Psoas muscle (tissue), 8 donors: ENCODE results near the gene MED7. TPM values are rescaled to one million over a fixed set of nuclear protein-coding genes. Genes with fewer than 3 reads are reported as not detected.

Source experiments
- ATAC-seq, 4 donors: fragments of 200-7000 bp; cut with Tn5 transposase; one replicate each; pipeline ENCODE4 v1.9.1; 2020; ENCODE audit warnings: moderate library complexity in 3 of 4, mild to moderate bottlenecking in 2 of 4
- DNase-seq, 2 donors: peaks; one replicate each; pipeline ENCODE4 v3.0.0-alpha.2; 2020
- H3K27ac ChIP-seq: fragments of 200-600 bp; one replicate; pipeline ENCODE4 v1.8.0; 2022
- H3K27me3 ChIP-seq, 3 donors: fragments of 200-600 bp in 1 of 3; one replicate each; pipeline versions ENCODE4 v1.6.1 to v1.8.0; 2013 to 2022; ENCODE audit warnings: low read length in 2 of 3, mild to moderate bottlenecking in 2 of 3, moderate library complexity in 1 of 3; ENCODE audit not compliant: insufficient read depth in 3 of 3
- H3K36me3 ChIP-seq, 2 donors: fragments of 200-600 bp in 1 of 2; one replicate each; pipeline versions ENCODE4 v1.6.1 to v1.8.0; 2013 to 2022; ENCODE audit warnings: low read depth in 1 of 2, mild to moderate bottlenecking in 1 of 2, moderate library complexity in 1 of 2; ENCODE audit not compliant: insufficient read depth in 1 of 2
- H3K4me1 ChIP-seq: fragments of 200-600 bp; one replicate; pipeline ENCODE4 v1.8.0; 2022
- H3K4me3 ChIP-seq: fragments of 200-600 bp; one replicate; pipeline ENCODE4 v1.8.0; 2022; ENCODE audit warnings: mild to moderate bottlenecking
- H3K9me3 ChIP-seq: fragments of 200-600 bp; one replicate; pipeline ENCODE4 v1.8.0; 2022
- WGBS, 3 donors: extraction: QIAGEN DNeasy Blood & Tissue Kit; methylation state at CpG; one replicate each; pipeline versions ENCODE4 v1.1.6 to v1.1.7; 2013; 5-methylcytosine and 5-hydroxymethylcytosine counted together
- intact Hi-C, 2 donors: fragments of 100-400 bp; cut with DNase I; formaldehyde crosslinking; loops; one replicate each; pipeline versions ENCODE4 v1.11.0 to v1.14.2; 2022
- polyA plus RNA-seq, 3 donors: library from polyadenylated mRNA; stranded (reverse); fragments of 200-250 nt; gene quantifications; one replicate each; pipeline ENCODE4 v1.2.3, GENCODE V29; 2013
- total RNA-seq, 4 donors: library from RNA; stranded (reverse); fragmentation: NEBNext Ultra II Directional in 2 of 4; extraction: Animal tissue kit (Norgen Biotek cat#: 25700) in 2 of 4; gene quantifications; one replicate each; pipeline versions ENCODE4 v1.2.1 to v1.2.4, GENCODE V29; 2021 to 2023
- TF ChIP-seq, protein P1 (sequence below): fragments of 200-600 bp; IDR thresholded peaks from one replicate; pipeline ENCODE4 v1.8.0; 2022; ENCODE audit warnings: antibody characterized with exemption
- donor health status: healthy with polysubstance abuse.
- donor health status: DM: no; HTN: no; CAD: no; lungs with moderate emphysema.
- donor health status: Bipolar disorder and iron deficiency.
- donor health status: healthy.
- donor health status: DM: yes; HTN: yes; CAD: no.
- donor health status: DM: no; HTN: no; CAD: no.
- donor health status: DM: no; HTN: no; CAD: no.
- donor health status: DM: yes; HTN: yes; CAD: no.

Gene MED7
- total and polyA plus RNA-seq, 7 donors = 10.6 to 17.5 (median 11.8) TPM

DNA sequence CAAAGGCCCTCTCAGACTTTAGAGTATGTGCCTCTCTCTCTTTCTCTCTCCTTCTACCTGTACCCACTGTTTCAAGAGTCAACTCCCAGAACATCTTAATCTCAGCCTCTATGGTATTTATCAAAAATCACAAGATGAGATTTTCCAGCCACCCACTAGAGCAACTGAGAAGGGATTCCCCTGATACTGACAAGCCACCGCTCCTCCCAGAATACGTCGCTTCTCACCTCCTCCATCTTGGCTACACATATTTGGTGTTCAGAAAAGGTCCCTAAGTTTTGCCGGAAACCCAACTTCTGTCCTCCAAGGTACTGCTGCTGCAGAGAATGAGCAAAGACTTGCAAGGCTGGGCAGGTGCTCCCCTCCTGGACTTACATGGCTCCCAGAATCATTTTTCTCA is 17.3 kb upstream of the MED7 start:
- Histone ChIP-seq H3K4me1 (no peaks in the 10 kb centered on the region), H3K4me3 (no peak overlapping the region), H3K27me3 (no peaks in the 10 kb centered on the region), H3K36me3 (no peaks in the 10 kb centered on the region), H3K27ac (no peak overlapping the region), H3K9me3 (no peaks in the 10 kb centered on the region)
- DNase-seq (no peak), ATAC-seq (no peak)
- intact Hi-C loops = no loop called here
- 85 to 91% (median 90%) methylated on average over 4 of the region's 4 CpGs for WGBS, 3 donors
- TF ChIP-seq, protein P1, sequence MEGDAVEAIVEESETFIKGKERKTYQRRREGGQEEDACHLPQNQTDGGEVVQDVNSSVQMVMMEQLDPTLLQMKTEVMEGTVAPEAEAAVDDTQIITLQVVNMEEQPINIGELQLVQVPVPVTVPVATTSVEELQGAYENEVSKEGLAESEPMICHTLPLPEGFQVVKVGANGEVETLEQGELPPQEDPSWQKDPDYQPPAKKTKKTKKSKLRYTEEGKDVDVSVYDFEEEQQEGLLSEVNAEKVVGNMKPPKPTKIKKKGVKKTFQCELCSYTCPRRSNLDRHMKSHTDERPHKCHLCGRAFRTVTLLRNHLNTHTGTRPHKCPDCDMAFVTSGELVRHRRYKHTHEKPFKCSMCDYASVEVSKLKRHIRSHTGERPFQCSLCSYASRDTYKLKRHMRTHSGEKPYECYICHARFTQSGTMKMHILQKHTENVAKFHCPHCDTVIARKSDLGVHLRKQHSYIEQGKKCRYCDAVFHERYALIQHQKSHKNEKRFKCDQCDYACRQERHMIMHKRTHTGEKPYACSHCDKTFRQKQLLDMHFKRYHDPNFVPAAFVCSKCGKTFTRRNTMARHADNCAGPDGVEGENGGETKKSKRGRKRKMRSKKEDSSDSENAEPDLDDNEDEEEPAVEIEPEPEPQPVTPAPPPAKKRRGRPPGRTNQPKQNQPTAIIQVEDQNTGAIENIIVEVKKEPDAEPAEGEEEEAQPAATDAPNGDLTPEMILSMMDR = no peak

DNA sequence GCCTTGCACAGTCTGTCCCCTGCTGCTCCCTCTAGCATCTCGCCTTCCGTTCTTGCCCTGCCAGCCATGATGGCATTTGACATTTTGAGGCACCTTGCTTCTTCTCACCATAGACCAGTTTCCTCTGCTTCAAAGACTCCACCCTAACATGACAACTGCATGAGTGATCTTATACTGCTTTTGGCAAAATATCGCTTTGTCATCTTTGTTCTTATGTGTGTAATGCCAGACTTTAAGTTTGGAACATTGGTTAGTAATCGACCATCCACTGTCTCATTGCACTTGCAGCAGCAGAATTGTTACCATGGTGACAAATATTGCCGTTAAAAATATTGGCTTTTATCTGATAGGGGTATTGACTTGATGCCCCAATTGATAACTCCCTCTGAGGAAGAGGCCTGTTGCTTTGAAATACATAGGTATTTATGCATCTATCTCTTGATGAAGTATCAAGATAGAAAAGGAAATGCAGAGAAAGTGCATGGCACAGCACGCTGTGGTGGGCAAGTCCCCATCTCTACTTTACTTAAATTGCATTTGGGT is 16.6 kb upstream of the MED7 start:
- intact Hi-C loops = no loop called here
- Histone ChIP-seq H3K36me3 (no peaks in the 10 kb centered on the region), H3K27ac (no peak overlapping the region), H3K4me1 (no peaks in the 10 kb centered on the region), H3K27me3 (no peaks in the 10 kb centered on the region), H3K9me3 (no peaks in the 10 kb centered on the region), H3K4me3 (no peak overlapping the region)
- DNase-seq = no peak
- TF ChIP-seq, protein P1 = no peak
- no peak for ATAC-seq
- WGBS, 3 donors = 83 to 87% (median 87%) methylated on average over 6 of the region's 6 CpGs

DNA sequence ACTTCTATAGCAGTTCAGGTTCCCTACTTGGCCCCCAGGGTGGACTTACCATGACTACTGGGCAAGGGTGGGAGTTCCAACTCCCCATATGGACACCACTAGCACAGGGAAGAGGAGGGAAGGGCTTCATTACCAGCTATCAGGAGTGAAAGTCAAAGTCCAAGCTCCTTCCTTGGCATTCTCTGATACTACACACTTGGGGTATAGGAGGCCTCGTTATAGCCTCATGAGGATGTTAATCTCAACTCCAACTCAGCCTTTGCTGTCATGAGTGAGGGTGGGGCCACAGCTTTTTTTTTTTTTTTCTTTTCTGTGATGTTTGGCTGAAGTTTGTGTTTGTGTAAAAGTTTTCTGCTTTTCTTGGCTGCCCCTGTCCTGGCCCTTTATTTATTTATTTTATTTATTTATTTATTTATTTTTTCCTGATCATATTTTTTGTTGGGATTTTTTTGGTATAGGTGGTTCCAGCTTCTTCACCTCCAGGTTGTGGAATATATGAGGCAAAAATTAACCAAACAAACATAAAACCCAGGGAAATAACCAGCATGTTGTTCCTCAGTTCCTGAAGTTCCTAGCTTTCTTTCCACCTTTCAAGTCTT is 14.7 kb upstream of the MED7 start:
- H3K27me3 ChIP-seq = no peaks in the 10 kb centered on the region
- TF ChIP-seq, protein P1 = no peak
- intact Hi-C loops = no loop called here

DNA sequence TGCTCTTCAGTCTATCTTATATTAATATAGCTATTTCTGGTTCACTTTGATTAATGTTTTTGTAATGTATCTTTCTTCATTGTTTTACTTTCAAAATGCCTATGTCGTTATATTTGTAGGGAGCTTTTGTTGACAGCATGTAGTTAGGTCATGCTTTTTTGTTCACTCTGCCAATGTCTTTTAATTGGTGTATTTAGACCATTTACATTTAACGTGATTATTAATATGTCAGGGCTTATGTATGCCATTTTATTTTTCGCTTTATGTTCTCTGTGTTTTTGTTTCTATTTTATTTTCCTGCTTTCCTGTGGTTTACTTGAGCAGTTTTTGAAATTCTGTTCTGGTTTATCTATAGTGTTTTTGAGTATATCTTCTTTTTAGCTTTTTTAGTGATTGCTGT is 12.6 kb upstream of the MED7 start:
- Histone ChIP-seq H3K4me3 (no peak overlapping the region), H3K9me3 (no peaks in the 10 kb centered on the region), H3K27me3 (no peaks in the 10 kb centered on the region), H3K4me1 (no peaks in the 10 kb centered on the region), H3K27ac (no peak overlapping the region), H3K36me3 (no peaks in the 10 kb centered on the region)
- WGBS, 3 donors = 68 to 89% (median 79%) methylated on average over 3 of the region's 3 CpGs
- TF ChIP-seq, protein P1 = no peak
- ATAC-seq = no peak
- intact Hi-C loops = no loop called here
- no peak for DNase-seq

More for the DNA sequence above, 14.7 kb upstream of the MED7 start:
- no peak for DNase-seq
- Histone ChIP-seq H3K36me3 (no peaks in the 10 kb centered on the region), H3K9me3 (no peaks in the 10 kb centered on the region), H3K27ac (no peak overlapping the region), H3K4me3 (no peak overlapping the region), H3K4me1 (no peaks in the 10 kb centered on the region)
- ATAC-seq = no peak
- WGBS, 3 donors = 76 to 89% (median 79%) methylated on average over 1 of the region's 1 CpG

DNA sequence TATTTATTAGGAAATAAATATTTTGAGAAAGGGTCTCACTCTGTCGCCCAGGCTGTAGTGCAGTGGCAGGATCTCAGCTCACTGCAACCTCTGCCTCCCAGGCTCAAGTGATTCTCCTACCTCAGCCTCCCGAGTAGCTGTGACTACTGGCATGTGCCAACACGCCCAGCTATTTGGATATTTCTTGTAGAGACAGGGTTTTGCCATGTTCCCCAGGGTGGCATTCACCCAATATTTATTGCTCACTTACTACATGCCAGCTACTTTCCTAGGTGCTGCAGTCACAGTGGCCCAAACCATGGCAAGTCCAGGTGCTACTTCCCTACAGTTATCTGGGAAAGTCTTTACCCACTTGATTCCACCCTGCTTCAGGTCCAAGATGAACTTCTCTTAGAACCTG is 8.3 kb upstream of the MED7 start:
- intact Hi-C loops = no loop called here
- WGBS, 3 donors = 71 to 81% (median 75%) methylated on average over 3 of the region's 3 CpGs
- no peak for DNase-seq

More for the DNA sequence above, 8.3 kb upstream of the MED7 start:
- Histone ChIP-seq H3K36me3 (no peaks in the 10 kb centered on the region), H3K27me3 (no peaks in the 10 kb centered on the region), H3K4me3 (no peak overlapping the region), H3K9me3 (no peaks in the 10 kb centered on the region), H3K4me1 (no peaks in the 10 kb centered on the region), H3K27ac (no peak overlapping the region)
- TF ChIP-seq, protein P1 = no peak
- no peak for ATAC-seq
